HG03103 (cell line): ENCODE results near the gene CLIC5.
A peak's percentile ranks its signal among the peaks of the same experiment; 100 is the strongest.

Experiments used
- ATAC-seq: cut with Tn5 transposase; IDR thresholded peaks from one replicate; pipeline ENCODE4 v1.9.1; 2021; ENCODE audit warnings: low read depth; ENCODE audit not compliant: unreplicated experiment

CLIC5 gene

DNA sequence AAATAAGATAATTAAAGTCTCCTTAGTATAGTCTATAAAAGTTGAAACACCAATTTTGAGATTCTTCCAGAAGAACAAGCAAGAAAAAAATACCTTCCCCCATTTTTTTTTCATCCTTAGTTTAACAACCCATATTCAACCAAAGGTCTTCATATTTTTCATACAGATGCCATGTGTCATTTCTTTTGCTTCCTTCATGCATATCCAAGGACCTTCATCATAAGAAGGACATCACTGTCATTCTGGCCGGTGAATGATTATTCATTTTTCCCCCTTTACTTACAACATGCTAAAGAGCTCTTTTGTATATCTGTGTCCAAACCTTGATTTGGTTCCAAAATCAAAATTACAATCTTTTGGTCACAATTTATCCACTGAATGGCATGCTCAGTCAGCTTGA is 21.3 kb upstream of the CLIC5 start:
- no peak for ATAC-seq

DNA sequence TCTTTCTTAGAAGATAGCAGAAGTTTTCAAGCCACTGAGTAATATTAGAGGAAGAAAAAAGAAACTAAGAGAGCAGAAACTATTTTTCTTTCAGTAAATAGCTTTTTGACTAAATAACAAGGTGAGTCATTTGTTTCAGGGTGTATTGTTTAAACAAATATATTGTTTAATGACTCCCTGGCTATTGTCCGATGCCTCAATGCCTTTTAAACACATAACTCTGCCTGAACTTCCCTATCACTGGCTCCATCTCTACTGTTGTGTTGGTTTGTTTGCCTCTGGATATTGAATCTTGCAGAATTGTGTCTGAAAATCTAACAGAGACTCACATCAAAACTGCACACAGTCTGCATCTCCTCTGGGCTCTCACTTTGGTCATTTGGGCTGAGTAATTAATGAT is 19.6 kb upstream of the CLIC5 start:
- no peak for ATAC-seq

- ATAC-seq, result no peak
Observed at GRCh38 chr6:46032110-46032998, 16.7 kb upstream of the CLIC5 start.

DNA sequence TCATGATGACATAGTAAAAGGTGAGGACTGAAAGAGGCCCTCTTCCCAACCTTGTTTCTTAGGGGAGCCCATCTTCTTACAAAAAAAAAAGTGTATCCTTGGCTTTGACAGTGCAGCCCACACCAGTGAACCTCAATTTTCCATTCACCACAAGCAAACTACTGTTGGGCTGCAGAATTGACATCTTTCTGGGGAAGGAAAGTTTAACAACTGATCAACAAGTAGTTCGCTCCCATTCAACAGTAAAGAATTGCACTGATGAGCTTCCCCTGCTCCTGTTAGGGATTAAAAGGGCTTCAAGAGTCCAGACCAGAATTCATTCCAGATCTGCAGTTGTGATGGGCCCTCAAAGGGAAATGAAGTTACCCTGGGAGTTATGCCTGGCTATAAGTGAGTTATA is 13.9 kb upstream of the CLIC5 start:
- ATAC-seq, result no peak

GRCh38 chr6:46026307-46026706 is 10.6 kb upstream of the CLIC5 start:
- ATAC-seq, result no peak

- ATAC-seq, result no peak
Observed at GRCh38 chr6:46025573-46025972, 9.9 kb upstream of the CLIC5 start.

DNA sequence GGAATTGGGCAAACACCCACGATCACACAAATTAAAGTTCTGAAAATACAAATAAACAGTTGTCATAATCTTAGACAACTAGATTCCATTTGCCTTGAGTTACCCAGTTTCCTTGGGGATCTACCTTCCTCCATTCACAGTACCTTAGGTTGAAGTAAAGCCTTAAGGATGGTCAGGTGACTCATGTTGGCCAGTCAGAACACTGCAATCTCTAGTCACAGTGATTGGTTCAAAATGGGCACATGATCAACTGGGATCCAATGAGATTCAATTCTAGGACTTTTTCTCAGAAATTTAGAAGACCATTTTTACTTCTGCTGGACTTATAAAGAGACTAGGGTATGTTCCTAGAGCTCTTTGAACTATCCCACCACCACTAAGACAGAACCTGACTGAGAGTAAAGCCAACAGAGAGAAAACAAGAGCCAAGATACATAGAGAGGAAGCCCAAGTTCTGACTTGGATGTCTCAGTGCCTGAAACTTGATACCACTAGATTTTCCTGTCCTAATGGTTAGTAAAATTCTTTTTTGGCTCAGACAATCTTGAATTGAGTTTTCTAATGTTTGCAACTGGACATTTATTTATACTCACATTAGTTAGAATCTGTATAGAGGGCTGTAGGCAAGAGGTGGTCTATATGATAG is 8.6 kb upstream of the CLIC5 start:
- no peak for ATAC-seq

- ATAC-seq, result no peak
Observed at GRCh38 chr6:46023216-46023915, 7.7 kb upstream of the CLIC5 start.

DNA sequence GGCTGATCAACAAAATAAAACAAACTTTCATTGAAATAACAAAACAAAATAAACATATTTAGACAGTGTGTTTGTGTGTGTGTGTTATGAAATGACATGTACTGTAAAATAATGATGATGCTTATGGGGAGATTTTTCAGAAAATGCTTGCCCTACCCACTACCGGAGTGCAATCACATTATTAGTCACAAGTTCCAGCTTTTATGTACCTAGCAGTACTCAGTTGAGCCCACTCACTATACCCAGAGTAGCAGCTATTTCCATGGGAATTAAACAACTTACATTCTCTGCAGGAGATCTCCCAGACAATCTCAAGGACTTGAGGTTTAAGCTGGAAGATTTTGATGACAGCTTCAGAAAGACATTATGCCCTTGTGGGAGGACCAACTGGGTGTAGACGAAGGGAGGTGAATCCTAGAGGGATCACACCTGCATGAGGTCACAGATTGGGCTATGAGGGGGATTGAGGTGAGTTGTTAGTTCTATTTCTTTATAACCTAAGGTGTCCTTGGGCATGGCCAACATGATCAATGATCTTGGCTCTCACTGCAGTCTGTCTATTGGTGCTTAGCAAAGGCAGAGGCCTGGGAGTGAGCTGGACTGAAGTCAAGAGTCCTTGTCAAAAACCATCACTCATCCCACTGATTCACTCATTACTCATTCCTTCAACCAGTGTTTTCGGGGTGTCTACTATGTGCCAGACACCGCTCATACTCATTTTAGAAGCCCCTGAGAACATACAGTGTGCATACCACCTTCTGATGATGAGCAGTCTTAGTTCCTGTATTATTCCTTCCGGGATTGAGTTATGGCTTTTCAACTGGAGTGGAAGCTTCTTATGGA is 6.7 kb upstream of the CLIC5 start:
- ATAC-seq, result no peak

- no peak for ATAC-seq
Observed at GRCh38 chr6:46017726-46018125, 2.1 kb upstream of the CLIC5 start.

DNA sequence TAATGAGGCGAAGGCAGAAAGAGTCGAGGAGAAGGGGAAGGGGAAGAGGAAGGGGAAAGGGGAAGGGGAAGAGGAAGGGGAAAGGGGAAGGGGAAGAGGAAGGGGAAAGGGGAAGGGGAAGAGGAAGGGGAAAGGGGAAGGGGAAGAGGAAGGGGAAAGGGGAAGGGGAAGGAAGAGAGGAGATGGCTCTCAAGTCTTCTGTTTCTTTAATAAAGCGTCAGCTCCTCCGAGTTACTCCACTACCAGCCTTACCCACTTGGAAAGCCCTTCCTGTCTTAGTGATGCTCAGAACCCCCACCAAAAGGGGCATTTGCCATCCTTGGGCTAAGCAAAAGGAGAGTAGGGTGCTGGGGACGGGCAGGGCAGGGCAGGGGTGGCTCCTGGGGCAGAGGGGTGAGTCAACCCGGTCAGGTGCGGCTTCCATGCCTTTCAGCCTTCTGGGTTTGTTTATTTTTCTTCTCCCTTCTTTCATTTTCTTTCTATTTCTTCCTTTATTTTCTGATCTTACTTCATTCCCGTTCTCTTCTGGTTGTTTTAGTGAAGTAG is 476 bp upstream of the CLIC5 start:
- no peak for ATAC-seq

DNA sequence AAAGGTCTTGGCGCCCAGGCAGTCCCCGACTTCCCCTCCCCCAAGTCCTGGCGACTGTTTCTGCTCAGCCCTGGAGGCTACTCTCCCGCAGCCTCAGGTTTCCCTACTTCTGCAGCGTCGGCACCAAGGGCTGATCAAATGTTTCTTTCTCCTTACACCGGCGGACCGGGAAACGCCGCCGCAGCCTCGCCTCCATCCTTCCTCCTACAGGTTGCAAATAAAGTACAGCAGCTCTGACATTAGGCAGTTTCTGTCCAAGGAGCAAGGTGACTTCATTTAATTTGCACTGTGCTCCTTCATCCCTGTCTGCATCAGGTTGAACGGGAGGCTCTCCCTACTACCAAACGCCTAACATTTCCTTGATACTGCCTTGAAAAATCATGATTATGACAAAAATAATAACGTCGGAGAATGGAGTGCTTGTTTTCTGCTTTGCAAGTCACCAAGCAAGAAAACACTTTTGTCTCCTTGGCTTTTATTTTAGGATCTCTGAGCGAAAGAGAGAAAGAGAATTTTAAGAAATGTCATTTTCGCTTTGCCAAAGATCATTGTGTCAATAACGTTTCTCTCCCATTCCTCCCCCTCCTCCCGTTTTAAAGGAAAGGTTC is 1.0 kb downstream of the CLIC5 start:
- no peak for ATAC-seq

GRCh38 chr6:46014046-46014445 is 1.6 kb downstream of the CLIC5 start:
- no peak for ATAC-seq

DNA sequence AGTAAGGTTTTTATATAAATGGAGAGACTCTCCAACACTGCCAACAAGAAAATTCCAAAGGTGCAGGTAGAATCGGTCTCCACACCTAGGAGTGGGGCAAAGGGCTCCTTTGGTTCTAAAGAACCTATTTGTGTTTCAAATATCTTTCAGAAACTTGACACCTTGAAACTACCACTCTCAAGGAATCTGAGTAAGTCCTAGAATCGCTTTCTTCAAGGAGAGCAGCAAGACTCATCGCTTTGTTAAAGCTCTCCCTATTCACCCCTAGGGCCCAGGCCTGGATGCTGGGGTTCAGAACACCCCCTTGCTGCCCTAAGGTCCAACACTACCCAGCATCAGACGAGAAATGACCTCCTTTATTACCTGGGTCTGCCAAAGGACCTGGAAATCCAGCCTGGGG is 2.0 kb downstream of the CLIC5 start:
- no peak for ATAC-seq

DNA sequence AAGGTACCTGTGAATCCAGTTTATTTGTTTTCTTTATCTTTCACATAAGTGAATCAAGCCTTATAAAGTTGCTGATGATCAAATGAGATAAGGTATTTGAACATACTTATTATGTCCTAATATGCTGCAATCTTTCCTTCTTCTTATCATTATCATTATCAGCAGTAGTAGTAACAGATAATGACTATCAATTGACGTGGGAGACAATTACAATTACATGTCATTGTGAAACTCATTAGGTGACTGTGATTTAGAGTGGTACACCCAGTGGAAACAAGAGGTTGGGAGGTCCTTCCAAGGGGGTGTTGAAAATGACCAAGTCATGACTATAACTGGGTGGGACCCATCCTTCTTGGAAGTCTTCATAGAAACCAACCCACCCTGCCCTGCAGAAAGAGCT is 2.8 kb downstream of the CLIC5 start:
- ATAC-seq, result no peak

DNA sequence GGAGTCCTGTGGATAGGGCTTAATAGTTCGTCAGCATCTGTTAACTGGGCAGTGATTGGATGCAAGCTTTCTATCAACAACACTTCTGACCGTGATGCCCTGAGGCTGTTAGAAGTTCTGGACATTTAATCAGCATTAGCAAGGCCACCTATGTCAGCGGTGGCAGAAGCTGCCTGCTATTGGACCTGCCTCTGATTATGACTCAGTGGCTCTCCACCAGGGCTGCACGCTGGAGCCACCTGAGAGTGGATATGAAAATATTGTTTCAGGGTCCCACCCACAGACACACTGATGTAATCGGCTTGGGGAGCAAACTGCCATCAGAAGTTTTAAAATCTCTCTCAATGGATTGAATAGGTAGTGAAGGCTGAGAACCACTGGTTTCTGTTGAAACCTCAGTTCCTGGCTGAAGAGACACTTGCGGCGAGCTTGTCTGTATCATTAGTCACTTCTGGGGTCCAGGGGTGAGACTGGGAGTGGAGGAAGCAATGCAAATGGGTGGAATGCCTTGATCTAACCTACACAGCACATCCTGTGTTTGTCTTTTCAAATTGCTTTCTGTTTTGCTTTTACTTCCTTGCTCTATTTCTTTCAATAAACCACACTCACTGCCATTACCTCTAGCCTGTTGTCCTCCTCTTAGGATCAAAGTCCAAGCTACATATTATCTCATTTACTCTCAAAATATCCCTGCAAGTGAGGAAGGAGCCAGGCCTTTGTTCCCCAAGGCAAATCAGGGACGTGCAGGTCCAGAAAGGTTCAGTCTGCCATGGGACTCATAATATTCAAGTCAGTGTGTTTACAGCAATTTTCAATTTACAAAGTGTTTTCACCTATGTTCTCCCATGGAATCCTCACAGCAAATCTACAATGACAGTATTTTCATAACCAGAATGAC is 4.2 kb downstream of the CLIC5 start:
- ATAC-seq, result peak; percentile 97

DNA sequence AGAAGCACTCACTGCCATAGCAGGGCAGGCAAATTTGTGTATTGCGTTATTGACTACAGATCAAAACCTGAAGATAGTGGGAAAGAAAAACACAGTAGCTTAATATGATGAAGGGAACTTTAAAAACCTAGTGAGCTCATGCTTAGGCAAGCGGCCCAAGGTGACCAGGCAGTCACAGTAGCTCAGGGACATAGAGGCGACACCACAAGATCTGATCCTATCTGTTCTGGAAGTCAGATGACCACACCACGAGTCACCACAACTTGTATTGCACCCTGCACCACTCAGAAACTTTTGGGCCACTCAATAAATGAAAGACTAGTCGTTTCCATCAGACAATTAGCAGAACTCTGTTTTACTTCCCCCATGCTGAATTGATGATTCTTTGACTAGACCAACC is 4.9 kb downstream of the CLIC5 start:
- no peak for ATAC-seq

DNA sequence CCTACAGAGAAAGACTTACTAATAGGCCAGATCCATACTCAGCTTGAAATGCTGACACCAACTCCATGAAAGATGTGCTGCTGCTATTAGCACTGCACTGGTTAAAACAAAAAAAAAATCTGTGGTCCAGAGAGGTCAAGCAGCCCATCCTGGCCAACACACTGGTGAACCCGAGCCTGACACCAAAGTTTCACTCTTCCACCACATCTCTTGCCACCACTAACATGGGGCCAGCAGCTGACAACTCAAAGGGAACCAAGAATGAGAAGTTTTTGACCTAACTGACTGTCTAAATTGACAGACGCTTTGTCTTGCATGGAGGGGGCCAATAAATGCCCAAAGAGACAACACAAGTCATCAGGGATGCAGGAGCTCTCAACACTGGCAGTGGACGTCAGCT is 5.4 kb downstream of the CLIC5 start:
- no peak for ATAC-seq

GRCh38 chr6:46002264-46002663 is 13.4 kb downstream of the CLIC5 start:
- no peak for ATAC-seq
